MCF 10A (cell line): ENCODE data around the gene MOGAT2. TPM values are rescaled to one million over a fixed set of nuclear protein-coding genes. Genes with fewer than 3 reads are reported as not detected.

Experiments
- BruUV-seq: library from RNA; stranded (reverse); fragments of 400-500 nt; replicated peaks from 2 replicates; lab custom pipeline; 2021; lab: Mats Ljungman, UMichigan
- CTCF ChIA-PET: fragments of 300-600 bp; sonication (Branson Sonifier 250); formaldehyde crosslinking; extraction: SDS; loops from one replicate; lab custom pipeline; 2021; ENCODE audit warnings: antibody characterized with exemption, inconsistent platforms; lab: Yijun Ruan, JAX
- POLR2A ChIA-PET: fragments of 300-600, 350-650 bp; sonication (Branson Sonifier 250); formaldehyde crosslinking; extraction: SDS; loops from one replicate; lab custom pipeline; 2020; ENCODE audit warnings: antibody characterized with exemption, inconsistent platforms; lab: Yijun Ruan, JAX
- DNase-seq: peaks from one replicate; pipeline ENCODE4 v3.0.0-alpha.2; 2018; ENCODE audit not compliant: unreplicated experiment
- H3K27ac Mint-ChIP-seq: one replicate; pipeline ENCODE4 v1.8.0; 2022; ENCODE audit warnings: mild to moderate bottlenecking, low read depth, mixed read lengths; ENCODE audit not compliant: unreplicated experiment
- H3K27me3 Mint-ChIP-seq: one replicate; pipeline ENCODE4 v1.8.0; 2022; ENCODE audit warnings: mixed read lengths; ENCODE audit not compliant: insufficient read depth, unreplicated experiment
- H3K36me3 Mint-ChIP-seq: one replicate; pipeline ENCODE4 v1.8.0; 2022; ENCODE audit warnings: mild to moderate bottlenecking, moderate library complexity, mixed read lengths; ENCODE audit not compliant: insufficient read depth, unreplicated experiment
- H3K4me1 Mint-ChIP-seq: one replicate; pipeline ENCODE4 v1.8.0; 2022; ENCODE audit warnings: mixed read lengths; ENCODE audit not compliant: insufficient read depth, unreplicated experiment
- H3K4me3 Mint-ChIP-seq: one replicate; pipeline ENCODE4 v1.8.0; 2022; ENCODE audit warnings: mild to moderate bottlenecking, moderate library complexity, mixed read lengths; ENCODE audit not compliant: unreplicated experiment
- H3K9me3 Mint-ChIP-seq: one replicate; pipeline ENCODE4 v1.8.0; 2022; ENCODE audit warnings: mixed read lengths; ENCODE audit not compliant: unreplicated experiment
- intact Hi-C: fragments of 100-400 bp; cut with micrococcal nuclease; formaldehyde crosslinking; loops from 2 replicates; pipeline ENCODE4 v1.14.1; 2022
- total RNA-seq: library from RNA; stranded (reverse); gene quantifications from 2 replicates; pipeline ENCODE4 v1.2.3, GENCODE V29; 2022
- TF ChIP-seq, protein P1 (sequence below): fragments of 200-600 bp; IDR thresholded peaks from one replicate; pipeline ENCODE4 v1.8.0; 2022; ENCODE audit warnings: antibody characterized with exemption, mild to moderate bottlenecking; ENCODE audit not compliant: unreplicated experiment

The MOGAT2 gene
- total RNA-seq, 1 experiment from 2014 or later: not detected

DNA sequence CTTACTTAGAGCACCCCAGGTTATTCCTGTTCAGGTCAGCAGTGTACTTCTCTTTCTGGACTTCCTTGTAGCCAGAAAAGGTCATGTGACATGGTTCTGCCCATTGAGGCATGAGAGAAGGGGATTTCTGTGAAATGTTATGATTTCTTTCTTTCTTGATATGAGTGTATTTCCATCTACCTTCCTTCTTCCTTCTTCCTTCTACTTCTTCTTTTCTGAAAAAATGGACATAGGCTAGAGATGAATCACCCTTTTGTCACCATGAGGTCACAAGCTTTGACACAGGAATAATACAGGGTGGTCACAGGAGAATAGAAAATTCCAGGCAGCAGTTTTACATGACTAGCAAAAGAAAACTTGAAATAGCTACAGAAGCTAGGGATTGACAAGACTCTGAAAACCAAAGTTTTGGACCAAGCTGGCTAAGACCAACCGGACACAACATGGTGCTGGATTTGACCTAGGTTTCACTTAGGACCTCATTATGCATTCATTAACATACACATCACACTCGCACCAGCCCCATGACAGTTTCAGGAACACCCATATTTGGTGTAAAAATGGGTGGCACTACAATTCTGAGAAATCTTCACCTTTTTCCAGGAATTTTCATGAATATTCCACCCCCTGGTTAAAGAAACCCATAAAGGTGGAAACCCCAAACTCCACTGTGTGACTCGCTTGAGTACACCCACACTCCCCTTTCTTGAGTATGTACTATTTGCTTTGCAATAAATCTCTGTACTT, 27.6 kb upstream of the MOGAT2 start:
- no peaks in the 10 kb centered on the region for H3K36me3 Mint-ChIP-seq
- ChIA-PET POLR2A (no interaction called here), CTCF (interaction anchor here (0.7 kb wide), 2 partner anchors 113 to 518 kb away, joined by 3 read pairs; no protein-coding TSS in a partner anchor)
- peaks cover 12% of the 10 kb centered on the region for H3K9me3 Mint-ChIP-seq
- no peaks in the 10 kb centered on the region for H3K4me1 Mint-ChIP-seq
- DNase-seq: no peak
- H3K27me3 Mint-ChIP-seq: peaks cover 54% of the 10 kb centered on the region
- no peak overlapping the region for H3K4me3 Mint-ChIP-seq
- no peak overlapping the region for H3K27ac Mint-ChIP-seq
- no TSS peak for BruUV-seq
- TF ChIP-seq, protein P1, sequence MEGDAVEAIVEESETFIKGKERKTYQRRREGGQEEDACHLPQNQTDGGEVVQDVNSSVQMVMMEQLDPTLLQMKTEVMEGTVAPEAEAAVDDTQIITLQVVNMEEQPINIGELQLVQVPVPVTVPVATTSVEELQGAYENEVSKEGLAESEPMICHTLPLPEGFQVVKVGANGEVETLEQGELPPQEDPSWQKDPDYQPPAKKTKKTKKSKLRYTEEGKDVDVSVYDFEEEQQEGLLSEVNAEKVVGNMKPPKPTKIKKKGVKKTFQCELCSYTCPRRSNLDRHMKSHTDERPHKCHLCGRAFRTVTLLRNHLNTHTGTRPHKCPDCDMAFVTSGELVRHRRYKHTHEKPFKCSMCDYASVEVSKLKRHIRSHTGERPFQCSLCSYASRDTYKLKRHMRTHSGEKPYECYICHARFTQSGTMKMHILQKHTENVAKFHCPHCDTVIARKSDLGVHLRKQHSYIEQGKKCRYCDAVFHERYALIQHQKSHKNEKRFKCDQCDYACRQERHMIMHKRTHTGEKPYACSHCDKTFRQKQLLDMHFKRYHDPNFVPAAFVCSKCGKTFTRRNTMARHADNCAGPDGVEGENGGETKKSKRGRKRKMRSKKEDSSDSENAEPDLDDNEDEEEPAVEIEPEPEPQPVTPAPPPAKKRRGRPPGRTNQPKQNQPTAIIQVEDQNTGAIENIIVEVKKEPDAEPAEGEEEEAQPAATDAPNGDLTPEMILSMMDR: no peak
- intact Hi-C loops: no loop called here

DNA sequence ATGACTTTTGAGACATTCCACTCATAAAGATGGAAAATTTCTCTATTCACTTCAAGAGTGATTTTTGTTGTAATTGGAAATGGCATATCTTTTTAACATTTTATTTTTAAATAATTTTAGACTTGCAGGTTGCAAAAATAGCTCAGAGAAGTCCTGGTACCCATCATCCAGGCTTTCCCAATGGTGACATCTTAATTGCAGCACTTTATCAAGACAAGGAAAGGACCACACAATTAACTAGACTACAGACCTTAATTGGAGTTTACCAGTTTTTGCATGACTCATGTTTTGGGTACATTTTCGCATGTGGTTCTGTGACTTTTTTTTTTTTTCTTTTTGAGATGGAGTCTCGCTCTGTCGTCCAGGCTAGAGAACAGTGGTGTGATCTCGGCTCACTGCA, 25.8 kb upstream of the MOGAT2 start:
- no peak for DNase-seq
- BruUV-seq: no TSS peak
- TF ChIP-seq, protein P1: no peak
- Mint-ChIP-seq H3K27me3 (peaks cover 36% of the 10 kb centered on the region), H3K9me3 (no peaks in the 10 kb centered on the region), H3K4me1 (no peaks in the 10 kb centered on the region), H3K4me3 (no peak overlapping the region), H3K36me3 (peaks cover 5% of the 10 kb centered on the region), H3K27ac (no peak overlapping the region)
- POLR2A ChIA-PET: no interaction called here
- CTCF ChIA-PET: no interaction called here
- intact Hi-C loops: no loop called here

DNA sequence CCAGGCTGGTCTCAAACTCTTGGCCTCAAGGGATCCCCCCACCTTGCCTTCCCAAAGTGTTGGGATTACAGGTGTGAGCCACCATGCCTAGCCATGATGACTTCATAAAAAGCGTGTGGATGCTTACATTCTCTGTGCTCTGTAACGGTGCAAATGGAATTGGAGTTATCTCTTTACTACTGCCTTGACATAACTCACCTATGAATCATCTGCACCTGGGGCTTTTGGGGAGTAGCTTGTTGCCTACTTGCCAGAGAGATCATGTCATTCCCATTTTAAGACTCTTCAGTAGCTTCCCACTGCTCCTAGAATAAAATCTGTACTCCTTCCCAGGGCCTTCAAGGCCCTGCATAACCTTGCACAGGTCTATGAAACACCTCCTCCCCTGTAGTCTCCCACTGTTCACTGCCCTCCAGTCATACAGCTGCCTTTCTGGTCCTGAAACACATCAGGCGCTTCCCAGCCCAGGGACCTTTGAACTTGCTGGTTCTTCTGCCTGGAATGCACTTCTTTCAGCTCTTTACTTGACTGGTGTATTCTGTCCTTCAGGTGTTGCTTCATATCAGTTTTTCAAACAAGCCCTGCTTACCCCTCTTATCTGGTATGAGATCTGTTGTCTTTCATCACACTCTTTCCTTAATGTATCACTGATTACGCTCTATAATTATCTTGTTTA, 19.6 kb upstream of the MOGAT2 start:
- CTCF ChIA-PET: interaction anchor here (0.6 to 0.7 kb wide), 3 partner anchors 8 to 450 kb away, joined by 3 read pairs; no protein-coding TSS in a partner anchor
- Mint-ChIP-seq H3K27me3 (no peaks in the 10 kb centered on the region), H3K4me1 (peaks cover 11% of the 10 kb centered on the region), H3K36me3 (peaks cover 5% of the 10 kb centered on the region), H3K9me3 (no peaks in the 10 kb centered on the region), H3K27ac (no peak overlapping the region), H3K4me3 (no peak overlapping the region)
- intact Hi-C loops: no loop called here
- POLR2A ChIA-PET: interaction anchor here (0.6 kb wide), 1 partner anchor 144 kb away, joined by 3 read pairs; no protein-coding TSS in a partner anchor
- BruUV-seq: no TSS peak
- DNase-seq: peak; percentile 47
- TF ChIP-seq, protein P1: no peak

DNA sequence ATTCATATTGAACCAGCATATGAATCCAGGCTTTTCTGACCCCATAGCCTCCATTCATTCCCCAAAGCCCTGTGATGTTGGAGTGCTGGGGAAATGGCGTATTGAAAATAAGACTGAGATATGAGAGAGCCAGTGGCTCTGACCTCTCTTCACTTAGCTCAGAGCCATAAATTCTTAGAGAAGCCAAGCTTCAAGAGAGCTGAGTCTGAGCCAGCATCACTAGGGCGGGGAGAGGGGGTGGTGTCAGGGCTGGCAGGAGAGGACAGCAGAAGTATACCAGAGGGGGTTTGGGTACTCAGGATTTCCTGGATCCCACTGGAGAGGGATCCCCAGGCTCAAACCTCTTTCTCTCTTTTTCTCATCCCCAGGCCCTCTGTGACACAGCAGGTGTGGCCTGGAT, 16.7 kb upstream of the MOGAT2 start:
- Mint-ChIP-seq H3K9me3 (no peaks in the 10 kb centered on the region), H3K27me3 (no peaks in the 10 kb centered on the region), H3K36me3 (peaks cover 5% of the 10 kb centered on the region), H3K4me3 (no peak overlapping the region), H3K27ac (no peak overlapping the region), H3K4me1 (peaks cover 18% of the 10 kb centered on the region)
- BruUV-seq: no TSS peak
- TF ChIP-seq, protein P1: no peak
- ChIA-PET POLR2A (no interaction called here), CTCF (interaction anchor here (0.6 to 1.0 kb wide), 3 partner anchors 47 to 255 kb away, joined by 3 to 6 read pairs (median 3); no protein-coding TSS in a partner anchor)
- no peak for DNase-seq
- intact Hi-C loops: no loop called here
